Activated CD4-positive, alpha-beta T cell treated with anti-CD3 and anti-CD28 coated beads for 1 hour (primary cell): ENCODE results near the gene NFIB.

Experiments
- DNase-seq: peaks from one replicate; pipeline ENCODE4 v3.0.0-alpha.2; 2020

NFIB gene

GRCh38 chr9:14139287-14139686 lies 174.7 kb downstream of the NFIB start:
- no peak for DNase-seq

- DNase-seq = no peak
Observed at GRCh38 chr9:14136646-14137370, 177.1 kb downstream of the NFIB start.

DNA sequence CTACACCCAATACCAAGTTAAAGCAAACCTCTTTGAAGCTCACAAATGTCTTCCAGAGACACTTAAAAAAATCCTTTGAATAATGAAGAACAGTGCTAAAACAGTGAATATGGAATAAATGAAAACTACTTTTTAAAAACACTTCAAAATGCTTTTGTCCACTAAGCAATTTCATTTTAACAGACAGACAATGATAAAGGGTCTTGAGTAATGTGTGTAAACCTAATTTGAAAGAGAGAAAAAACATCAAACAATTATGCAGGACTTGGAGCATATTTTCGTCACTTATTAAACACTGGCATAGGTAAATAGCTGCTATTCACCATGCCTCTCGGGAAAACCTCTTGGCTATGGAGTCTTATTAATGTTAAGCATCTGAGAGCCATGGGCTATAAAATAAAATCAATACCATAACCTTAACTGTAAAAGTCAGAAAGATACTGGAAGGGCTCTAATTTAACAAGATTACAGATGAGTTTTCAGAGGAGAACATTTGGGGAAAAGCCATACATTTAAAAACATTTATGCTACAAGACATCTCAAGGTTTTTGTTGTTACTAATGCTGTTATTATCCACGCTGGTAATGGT lies 177.8 kb downstream of the NFIB start:
- no peak for DNase-seq

- no peak for DNase-seq
Observed at GRCh38 chr9:14135421-14135820, 178.5 kb downstream of the NFIB start.

DNA sequence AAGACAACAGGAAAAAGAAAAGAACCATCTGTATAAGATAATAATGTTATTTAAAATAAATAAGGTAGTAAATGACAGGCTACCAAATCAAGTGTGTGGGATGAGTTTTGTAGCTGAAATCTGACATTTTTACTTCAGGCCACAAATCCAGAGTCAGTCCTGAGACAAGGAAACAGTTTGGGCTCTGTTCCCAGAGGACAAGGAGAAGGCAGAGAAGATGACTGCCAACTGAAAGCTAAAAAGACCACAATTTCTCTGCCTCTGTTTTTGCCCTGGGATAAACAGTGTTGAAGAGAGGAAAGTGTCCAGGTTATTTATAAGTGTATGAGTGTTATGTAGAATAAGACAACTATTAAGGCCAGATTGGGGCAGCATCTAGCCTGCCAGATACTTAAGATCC lies 180.5 kb downstream of the NFIB start:
- no peak for DNase-seq

- no peak for DNase-seq
Observed at GRCh38 chr9:14132775-14133174, 181.2 kb downstream of the NFIB start.

DNA sequence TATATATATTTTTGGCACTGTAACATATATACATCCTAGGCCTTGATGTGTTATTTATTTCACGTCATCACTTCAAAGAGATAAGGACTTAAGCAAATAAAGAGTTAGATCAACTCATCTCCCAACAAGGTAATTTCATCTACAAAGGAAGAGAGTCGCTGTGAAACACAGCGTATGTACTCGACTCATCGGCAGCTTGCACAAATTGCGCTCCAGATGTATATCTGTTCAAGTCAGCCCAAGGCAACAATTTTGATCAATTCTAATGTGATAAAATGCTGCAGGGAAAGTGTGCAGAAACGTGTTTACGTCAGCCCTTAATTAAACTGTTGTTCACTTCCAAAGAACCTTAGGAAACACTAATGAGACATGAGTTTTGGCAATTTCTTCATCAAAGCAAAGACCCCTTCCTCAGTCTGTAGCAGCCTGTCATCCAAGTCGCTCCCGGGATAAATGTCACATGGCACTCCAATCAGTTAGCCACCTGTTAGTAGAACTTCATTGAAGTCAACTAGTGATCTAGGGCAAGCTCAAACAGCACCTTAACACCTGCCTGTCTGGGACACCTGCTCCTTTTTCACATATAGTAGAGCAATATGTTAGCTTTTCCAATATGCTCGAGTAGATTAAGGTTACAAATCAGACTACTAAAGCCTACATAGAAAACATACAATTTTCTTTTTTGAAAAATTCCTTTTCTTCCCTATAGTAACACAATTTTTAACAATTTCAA lies 182.4 kb downstream of the NFIB start:
- no peak for DNase-seq

- DNase-seq = no peak
Observed at GRCh38 chr9:14127656-14128055, 186.3 kb downstream of the NFIB start.

DNA sequence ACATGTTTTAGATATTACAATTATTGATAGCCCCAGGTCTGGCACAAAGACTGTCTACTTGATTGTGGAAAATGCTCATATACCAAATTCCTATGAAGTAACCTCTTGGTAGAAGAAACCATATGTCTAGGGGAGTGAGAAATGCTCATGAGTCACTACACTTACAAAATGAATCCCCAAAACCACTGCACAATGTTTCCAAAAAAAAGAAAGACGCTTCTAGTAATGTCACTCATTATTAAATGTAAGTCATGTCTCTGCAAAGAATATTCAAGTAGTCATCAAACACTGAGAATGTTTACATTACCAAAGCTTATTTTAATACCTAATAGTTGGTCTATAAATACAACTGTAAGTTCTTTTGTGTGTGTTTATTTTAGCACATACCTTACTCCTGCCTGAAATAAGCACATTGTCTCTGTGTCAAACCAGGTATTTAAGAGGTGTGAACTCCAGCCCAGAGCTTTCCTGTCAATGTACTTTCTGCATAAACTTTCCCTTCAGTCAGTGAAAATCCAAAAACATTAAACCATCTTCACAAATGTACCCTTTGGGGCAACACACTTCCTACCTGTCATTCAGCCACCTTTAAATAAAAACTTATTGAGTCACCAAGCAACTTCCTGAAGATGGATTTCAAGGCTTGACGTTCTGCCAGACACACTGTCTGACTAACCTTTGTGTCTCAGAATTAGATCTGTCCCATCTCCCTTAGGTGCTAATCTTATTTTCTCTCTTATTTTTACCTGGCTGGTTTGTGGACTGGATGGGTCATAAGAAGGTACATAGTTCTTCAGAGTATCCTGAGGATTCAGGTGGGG lies 194.0 kb downstream of the NFIB start:
- DNase-seq = no peak

DNA sequence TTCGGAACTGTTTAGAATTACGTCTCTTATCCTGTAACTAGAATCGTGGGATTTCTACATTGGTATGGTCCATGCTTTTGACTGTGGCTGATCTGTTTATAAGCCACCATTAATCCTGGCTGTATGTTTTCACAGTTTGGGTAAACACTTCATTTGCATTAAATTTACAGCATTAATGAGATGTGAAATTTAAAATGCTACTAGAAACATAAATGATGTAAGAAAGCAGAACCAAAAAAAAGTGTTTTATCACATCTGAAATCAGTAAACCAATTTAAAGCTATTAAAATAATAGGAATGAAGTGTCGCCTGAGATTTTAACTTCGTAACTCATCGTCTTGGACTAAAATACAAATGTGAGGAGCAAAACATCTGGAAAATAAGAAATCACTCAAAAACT lies 201.7 kb downstream of the NFIB start:
- DNase-seq = no peak

GRCh38 chr9:14111696-14112095 lies 202.2 kb downstream of the NFIB start:
- DNase-seq = no peak

DNA sequence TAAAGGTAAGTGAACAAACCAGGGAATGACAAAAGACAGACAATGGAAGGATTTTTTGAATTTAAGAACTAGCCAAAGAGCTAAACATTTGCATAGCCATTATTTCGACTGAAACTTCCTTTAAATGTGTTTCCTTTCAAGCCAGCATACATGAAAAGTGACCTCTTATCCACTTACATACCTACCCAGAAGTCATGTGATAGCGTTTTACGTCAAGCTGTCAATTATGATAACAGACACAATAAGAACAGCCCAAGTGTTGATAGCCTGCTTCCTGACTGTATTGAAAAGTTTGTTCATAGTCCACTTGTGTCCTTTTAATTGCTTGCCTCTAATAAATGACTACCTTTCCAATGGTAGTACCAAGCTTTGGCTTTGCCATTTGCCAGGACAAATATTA lies 206.0 kb downstream of the NFIB start:
- DNase-seq = no peak

GRCh38 chr9:14107495-14107894 lies 206.4 kb downstream of the NFIB start:
- no peak for DNase-seq

GRCh38 chr9:14106699-14107098 lies 207.2 kb downstream of the NFIB start:
- DNase-seq = no peak

DNA sequence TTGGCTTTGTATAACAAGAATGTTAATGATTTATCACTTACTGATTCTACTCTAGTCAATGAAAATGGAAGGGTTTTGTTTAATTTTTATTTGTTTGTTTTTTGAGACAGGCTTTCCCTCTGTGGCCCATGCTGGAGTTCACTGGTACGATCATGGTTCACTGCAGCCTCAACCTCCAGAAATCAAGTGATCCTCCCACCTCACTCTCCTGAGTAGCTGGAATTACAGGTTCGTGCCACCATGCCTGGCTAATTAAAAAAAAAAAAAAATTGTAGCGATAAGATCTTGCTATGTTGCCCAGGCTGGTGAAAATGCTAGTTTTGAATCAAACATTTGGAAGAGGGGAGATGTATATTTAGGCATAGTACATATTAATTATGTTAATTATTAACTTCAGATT lies 209.4 kb downstream of the NFIB start:
- no peak for DNase-seq

- DNase-seq = no peak
Observed at GRCh38 chr9:14103115-14103514, 210.8 kb downstream of the NFIB start.

DNA sequence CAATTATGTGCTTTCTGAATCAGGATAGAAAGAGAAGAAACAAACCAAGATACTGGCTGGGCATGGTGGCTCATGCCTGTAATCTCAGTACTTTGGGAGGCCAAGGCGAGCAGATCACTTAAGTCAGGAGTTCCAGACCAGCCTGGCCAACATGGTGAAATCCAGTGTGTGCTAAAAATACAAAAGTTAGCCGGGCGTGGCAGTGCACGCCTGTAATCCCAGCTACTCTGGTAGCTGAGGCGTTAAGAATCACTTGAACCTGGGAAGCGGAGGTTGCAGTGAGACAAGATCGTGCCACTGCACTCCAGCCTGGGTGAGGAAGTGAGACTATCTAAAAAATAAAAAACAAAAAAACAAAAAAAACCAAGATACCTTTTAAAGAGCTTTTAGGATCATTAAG lies 214.2 kb downstream of the NFIB start:
- no peak for DNase-seq

- DNase-seq = no peak
Observed at GRCh38 chr9:14098486-14099180, 215.3 kb downstream of the NFIB start.

- no peak for DNase-seq
Observed at GRCh38 chr9:14097666-14098415, 216.1 kb downstream of the NFIB start.

DNA sequence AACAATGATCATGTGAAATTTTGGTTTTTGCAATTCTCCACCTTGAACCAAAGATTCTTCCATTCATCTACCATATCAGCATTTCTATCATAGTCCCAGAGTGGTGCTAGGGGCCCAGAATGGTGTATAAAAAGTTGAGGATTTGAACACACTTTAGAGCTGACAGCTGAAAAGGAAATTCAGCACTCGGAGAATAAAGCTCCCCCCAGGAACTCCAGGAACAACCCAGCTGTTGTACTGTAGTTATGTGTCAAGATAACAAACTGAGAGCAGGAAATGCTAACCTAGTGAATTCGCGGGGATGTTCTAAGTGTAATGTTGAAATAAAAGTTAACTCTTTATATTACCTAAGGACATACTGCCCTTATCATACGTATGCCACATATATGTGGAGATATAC lies 216.7 kb downstream of the NFIB start:
- no peak for DNase-seq

DNA sequence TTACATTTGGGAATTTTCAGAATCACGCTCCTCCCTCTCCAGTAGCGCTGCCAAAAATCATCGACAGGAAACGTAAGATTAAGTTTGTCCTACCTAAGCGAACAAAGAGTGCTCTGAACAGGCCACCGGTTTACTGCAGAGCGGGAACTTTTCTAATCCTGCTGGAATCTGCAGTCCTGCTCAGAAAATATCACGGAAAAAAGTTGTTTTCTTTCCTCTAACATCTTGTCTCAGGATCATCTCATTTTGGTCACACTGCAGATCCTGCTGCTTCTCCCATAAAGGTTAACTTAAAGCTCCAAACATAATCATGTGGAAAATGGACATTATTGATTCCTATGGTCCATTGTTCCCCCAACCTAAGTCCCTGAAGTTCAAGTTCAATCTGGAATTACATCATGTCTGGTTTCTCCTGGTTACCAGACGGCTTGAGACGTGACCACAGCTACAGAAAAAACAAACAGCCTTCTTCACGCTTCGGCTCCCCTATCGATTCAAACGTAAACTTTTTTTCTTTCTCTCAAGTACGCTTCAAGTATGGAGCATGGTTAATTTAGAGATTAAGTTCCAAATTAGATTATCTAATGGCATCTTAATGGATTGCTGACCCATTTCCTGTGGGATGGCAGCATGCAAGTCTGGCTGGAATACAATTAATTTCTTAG lies 217.6 kb downstream of the NFIB start:
- no peak for DNase-seq
